GM18517 (cell line): Measurements from ENCODE around the gene HGFAC.

Experiments used
- ATAC-seq: cut with Tn5 transposase; IDR thresholded peaks from one replicate; pipeline ENCODE4 v1.9.1; 2021; ENCODE audit warnings: mild to moderate bottlenecking, moderate library complexity; ENCODE audit not compliant: unreplicated experiment

HGFAC gene

DNA sequence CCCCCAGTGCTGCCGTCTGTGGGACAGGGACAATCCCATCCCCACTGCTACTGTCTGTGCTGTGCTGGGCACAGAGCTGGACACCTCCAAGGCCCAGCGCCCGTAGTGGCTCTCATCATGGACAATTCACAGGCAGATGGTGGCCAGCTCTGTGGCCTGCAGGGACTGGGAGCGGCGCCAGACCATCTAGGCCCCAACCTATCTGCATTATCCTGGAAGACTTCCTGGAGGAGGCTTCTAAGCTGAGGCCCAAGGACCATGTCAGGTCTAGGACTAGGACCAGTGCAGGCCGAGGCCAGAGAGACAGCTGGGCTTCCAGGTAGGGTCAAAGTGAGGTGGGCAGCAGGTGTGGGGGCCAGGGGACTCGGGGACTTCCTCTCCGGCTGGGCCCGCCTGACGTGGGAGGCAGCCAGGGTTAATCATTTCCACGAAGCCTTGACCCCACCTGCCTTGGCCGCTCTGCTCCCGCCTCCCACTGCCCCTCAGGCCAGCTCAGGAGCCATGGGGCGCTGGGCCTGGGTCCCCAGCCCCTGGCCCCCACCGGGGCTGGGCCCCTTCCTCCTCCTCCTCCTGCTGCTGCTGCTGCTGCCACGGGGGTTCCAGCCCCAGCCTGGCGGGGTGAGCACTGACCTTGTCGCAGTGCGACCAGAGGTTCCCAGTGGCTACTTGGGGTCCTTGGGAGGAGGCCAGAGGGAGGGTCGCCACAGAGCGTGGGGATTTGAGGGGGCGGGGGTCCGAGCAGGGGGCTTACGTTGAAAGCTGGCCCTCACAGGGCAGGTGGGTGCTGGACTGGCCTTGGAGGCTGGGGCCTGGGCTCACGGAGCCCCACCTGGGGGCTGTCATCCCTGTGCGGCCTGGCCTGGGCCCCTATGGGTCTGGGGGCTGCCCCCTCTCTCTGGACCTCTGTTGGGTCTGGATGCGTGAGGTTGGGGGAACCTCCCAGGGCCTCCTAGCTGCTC is at the start of gene HGFAC:
HGFAC (plus strand) TSS at position 468 of the 959 bp plus-strand sequence; CDS start at position 502, 34 bp downstream.
- no peak for ATAC-seq

DNA sequence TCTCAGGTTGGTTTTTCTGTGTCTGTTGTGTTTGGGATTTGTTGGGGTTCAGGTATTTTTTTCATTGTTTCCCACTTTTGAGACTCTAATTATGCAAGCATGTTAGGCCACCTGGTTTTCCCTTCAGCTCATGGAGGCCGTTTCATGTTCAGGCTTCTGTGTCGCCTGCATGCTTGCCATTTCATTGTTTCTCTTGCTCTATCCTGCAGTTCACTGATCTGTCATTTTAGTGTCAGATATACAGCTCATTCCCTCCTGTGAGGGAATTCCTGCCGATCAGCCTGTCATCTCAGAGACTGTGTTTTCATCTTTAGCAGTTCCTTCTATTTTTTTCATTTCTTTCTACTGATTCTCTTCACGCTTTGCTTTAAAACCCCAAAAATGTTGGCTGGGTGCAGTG is 49.4 kb upstream of the HGFAC start:
- no peak for ATAC-seq

DNA sequence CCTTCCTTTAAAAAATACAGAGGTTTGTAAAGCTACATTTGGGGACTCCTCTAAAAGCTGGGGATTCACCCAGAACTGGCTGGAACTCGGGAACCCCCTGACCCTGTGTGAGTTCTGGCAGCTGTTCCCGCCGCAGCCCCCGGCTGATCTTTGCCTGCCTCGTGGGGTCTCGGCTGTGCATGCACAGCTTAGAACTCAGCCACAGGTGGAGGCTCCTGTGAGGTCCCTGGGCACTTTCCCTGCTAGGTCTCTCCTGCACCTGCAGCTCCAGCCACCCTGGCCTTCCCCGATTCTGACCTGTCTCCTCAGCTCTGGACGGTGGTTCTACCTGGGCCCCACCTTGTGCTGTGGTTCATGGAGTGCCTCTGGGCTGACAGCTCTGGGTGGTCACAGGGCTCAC is 48.6 kb upstream of the HGFAC start:
- no peak for ATAC-seq

GRCh38 chr4:3396600-3396999 is 45.2 kb upstream of the HGFAC start:
- ATAC-seq, result no peak

- no peak for ATAC-seq
Measured at GRCh38 chr4:3397128-3397527, 44.6 kb upstream of the HGFAC start.

DNA sequence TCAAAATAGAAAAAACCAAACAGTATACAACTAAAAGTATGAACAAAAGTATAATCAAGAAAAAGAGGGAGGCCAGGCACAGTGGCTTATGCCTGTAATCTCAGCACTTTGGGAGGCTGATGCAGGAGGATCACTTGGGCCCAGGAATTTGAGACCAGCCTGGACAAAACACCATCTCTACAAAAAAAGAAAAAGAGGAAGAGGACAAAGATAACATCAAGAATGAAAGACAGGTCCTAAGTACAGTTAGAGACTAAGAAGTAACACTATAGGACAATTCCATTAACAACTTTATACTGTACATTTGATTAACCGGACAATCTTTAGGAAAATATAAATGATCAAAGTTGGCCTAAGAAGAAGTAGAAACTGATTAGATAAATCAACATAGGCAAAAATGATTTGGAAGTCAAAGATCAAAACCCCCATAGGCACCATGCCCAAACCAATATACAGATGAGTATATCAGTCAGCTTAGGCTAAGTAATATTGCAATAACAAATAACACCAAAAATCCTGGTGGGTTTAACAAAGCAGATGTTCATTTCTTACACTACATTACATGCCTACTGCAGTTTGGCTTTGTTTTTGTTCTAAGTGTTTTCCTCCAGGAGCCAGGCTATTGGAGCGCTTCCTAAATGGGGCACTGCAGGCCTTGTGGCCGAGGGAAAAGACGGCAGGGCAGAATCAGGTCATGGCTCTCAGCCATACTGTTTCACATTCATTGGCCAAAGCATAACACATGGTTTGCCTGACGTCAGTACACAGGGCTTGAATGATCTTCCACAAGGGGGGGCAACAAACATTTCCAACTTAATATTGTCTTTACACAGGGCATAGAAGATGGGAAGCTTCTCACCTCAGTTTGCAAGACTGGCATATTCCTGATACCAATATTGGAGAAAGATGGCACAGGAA is 42.2 kb upstream of the HGFAC start:
- ATAC-seq, result no peak

GRCh38 chr4:3401436-3402171 is 40.2 kb upstream of the HGFAC start:
- no peak for ATAC-seq

DNA sequence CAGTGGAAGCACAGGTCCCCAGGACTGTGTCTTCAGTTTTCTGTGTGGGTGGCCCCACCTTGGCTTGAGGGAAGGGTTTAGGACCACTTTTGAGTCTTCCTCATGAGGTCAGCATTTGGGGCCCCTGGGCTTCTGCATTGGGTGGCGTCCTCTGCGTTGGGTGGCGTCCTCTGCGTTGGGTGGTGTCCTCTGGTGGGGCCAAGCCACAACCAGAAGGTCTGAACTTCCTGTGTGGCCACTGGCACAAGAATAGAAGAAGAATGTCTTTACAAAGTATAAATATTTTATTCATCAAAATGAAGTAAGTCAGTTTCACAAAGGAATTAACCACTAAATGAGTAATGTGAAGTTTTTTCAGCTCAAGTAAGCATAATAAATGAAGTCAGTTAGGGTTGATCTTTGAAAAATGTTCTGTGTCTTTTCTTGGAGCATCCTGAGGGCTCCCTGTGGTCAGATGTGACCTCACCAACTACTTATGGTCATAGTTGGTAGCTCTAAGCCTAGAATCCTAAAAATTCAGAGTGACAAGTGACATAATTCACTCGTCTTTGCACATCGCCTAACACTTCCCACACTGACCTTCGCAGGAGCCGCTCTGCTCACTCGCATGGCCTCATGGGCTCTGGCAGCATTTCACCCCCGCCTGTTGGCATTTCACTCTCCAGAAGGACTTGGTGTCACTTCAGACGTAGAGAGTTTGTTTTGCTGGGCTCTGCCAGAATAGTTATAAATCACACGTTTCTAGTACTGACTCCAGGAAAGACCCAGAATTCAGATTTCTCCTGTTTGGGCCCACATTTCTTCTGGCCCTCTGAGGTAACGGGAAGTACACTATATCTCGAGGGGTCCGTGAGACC is 39.0 kb upstream of the HGFAC start:
- no peak for ATAC-seq

GRCh38 chr4:3403348-3403906 is 38.3 kb upstream of the HGFAC start:
- no peak for ATAC-seq

DNA sequence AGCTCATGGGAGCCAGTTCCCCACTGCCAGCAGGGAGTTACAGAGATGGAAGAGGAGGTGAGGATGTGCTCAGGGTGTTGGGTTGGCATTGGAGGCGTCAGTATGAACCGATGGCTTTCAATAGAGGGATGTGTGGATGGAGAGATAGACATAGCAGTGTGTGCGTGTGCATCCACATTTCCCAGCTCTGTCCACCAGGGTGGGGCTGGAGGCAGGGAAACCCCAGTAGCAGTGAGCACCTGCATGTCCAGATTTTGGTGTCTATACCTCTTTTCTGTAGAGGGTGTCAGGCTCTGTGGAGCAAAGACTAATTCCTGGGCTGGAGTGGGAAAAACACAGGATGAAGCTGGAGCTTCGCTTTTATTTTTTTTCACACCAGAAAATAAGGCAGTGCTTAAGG is 37.2 kb upstream of the HGFAC start:
- ATAC-seq, result no peak

- ATAC-seq, result no peak
Measured at GRCh38 chr4:3405176-3405575, 36.6 kb upstream of the HGFAC start.

- no peak for ATAC-seq
Measured at GRCh38 chr4:3406021-3406420, 35.7 kb upstream of the HGFAC start.

DNA sequence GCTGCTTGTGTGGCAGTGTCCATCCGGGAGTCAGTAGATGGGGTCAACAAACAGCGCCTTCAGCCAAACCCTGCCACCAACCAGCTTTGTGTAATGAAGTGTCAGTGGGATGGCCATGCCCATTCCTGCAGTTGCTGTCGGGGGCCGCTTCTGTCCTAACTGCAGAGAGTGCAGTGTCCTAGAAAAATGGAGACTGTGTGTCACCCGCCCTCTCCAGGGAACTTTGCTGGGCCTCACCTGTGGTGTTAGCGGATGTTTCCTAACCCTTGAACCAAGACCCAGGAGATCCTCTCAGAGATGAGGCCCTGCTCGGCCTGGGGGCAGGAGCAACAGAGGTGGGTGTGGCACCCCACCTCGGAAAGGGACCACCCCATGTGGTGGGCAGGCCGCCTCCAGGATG is 35.3 kb upstream of the HGFAC start:
- no peak for ATAC-seq

DNA sequence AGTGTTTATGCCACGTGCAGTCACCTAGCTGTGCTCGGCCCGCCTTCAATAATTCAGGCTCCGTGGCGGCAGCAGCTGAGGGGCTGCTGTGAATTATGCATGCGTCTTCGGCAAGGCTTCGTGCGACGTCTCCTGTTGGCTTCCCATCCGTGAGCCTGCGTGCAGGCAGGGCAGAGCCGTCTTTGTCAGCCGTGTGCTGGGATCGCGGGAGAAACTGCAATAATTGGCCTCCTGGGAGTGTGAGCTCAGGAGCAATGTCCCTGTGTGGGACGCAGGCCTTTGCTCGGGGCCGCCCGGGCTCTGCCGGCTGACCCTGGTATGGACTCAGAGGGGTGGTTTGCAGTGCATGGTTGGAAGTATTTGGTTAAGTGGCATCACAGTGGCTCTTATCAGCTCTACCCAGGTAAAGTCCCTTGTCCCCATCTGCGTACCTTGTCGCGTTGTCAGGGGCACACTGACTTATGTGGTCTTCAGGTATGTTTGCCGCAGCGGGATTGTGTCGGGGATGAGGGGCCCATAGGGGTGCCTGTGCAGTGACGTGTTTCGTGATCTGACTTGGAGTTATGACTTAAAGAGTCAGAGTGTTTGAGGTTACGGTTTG is 34.5 kb upstream of the HGFAC start:
- no peak for ATAC-seq

DNA sequence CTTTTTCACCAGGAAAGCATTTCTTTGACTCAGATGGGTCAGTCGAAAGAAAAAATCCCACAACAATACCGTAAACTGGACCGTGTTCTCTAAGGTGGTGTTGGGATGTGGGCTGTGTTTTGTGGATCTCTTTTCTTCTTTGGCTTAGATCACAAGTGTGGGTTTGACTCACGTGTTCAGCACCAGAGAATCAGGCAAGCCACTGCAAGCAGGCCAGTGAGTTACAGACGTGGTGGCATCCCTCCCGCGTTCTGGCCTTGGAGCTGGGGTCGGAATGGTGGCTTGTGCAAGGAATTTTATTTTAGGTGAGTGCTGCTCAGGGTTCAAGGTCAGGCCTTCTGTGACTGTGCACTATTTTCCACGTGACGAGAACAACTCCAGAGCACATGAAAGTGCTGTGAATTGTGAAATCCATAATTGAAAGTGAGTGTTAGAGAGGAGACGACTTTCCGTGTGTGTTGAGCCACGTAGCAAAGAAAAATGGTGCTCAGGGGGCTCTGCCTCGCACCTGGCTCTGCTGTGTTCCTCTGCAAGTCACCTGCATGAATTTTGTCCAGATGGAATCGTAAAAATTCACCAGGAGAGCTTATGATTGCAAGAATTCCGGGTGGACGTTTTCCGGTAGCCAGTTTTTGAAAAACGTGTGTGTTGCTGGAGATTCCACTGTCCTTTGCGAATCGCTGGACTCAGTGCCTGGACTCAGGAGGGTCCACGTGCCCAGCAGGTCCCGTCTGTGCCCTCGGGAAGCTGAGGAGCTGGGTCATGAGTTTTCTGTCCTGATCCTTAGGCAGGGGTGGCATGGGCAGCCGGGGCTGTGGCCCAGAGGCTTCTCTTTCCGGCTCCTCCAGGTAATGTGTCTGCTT is 33.6 kb upstream of the HGFAC start:
- ATAC-seq, result no peak

GRCh38 chr4:3408793-3409330 is 32.9 kb upstream of the HGFAC start:
- no peak for ATAC-seq

DNA sequence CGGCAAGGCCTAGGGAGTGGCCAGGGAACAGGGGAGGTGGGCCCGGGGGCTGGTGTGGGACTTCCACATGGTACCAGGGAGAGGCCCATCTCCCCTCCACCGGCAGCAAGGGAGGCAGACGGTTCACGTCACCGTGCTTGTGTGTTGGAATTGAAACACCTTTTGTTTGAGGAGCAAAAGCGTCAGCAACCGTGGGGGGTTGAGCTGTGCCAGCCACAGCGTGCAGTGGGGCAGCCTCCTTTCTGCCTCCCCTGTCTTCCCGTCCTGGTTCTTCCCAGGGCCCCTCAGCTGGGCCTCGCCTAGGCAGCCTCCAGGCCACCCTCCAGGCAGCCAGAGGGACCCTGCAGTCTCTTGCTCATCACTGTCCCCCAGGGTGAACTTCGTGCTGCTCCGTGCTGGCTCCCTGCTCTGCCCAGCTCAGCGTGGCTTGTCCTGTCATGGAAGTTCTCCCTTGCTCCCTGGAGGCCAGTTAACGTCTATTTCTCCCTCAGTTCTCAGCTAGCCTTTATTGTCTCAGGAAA is 32.1 kb upstream of the HGFAC start:
- ATAC-seq, result no peak
